ENCODE data around the gene HOXD9.

The HOXD9 gene

DNA sequence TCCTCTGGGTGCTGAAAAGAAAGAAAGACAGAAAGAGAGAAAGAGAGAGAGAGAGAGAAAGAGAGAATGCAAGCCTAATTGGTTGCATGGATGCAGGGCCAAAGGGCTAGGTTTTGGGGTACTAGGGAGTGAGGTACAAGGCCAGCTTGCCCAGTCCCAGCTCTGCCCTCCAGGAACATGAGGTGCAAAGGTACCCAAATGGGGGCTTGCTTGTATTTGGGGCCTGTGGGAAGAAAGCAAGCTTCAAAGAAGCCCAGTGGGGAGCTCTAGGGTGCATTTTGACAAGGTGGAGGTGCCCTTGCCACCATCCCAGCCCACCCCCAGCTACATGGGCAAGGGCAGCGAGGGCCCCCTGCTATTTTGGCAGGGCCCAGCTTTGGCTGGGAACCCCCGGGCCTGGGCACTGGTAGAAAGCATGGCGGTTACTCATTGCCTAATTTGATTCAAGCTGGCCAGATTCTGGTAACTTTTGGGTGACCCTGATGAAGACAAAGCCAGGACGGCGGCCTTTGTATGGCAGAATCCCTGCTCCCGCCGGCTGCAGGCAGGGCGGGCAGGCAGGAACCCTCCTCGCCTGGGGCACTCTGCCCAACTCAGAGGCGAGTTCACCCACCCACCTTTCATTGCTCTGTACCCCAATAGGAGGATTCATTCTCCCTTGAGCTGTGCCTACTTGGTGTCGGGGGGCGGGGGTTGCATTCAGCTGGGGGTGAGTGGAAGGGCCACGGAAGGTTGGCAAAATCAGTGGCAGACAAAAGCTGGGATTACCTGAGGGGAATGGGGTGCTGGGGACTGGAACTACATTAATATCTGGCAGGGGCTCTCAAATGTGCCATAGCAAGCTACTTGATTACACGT lies 28.3 kb downstream of the HOXD9 start:
- TF ChIP-seq CSDC2 (CRISPR knock-in tag; IDR thresholded peaks at IDR 0.05): no peak
- TF ChIP-seq RARB (CRISPR knock-in tag; IDR thresholded peaks at IDR 0.05): no peak
- TF ChIP-seq ZNF70 (CRISPR knock-in tag; IDR thresholded peaks at IDR 0.05): no peak
- no peak for TF ChIP-seq BACH2 (CRISPR knock-in tag; IDR thresholded peaks at IDR 0.05; ENCODE audit: borderline replicate concordance)
- TF ChIP-seq, protein P1, sequence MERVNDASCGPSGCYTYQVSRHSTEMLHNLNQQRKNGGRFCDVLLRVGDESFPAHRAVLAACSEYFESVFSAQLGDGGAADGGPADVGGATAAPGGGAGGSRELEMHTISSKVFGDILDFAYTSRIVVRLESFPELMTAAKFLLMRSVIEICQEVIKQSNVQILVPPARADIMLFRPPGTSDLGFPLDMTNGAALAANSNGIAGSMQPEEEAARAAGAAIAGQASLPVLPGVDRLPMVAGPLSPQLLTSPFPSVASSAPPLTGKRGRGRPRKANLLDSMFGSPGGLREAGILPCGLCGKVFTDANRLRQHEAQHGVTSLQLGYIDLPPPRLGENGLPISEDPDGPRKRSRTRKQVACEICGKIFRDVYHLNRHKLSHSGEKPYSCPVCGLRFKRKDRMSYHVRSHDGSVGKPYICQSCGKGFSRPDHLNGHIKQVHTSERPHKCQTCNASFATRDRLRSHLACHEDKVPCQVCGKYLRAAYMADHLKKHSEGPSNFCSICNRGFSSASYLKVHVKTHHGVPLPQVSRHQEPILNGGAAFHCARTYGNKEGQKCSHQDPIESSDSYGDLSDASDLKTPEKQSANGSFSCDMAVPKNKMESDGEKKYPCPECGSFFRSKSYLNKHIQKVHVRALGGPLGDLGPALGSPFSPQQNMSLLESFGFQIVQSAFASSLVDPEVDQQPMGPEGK (CRISPR knock-in tag; IDR thresholded peaks at IDR 0.05; ENCODE audit: borderline replicate concordance): no peak
- TF ChIP-seq ZNF565 (CRISPR knock-in tag; conservative IDR thresholded peaks at IDR 0.05; ENCODE audit: low read depth): no peak
- TF ChIP-seq ZNF8 (CRISPR knock-in tag; IDR thresholded peaks at IDR 0.05): no peak
- TF ChIP-seq ZC3H10 (CRISPR knock-in tag; IDR thresholded peaks at IDR 0.05): no peak
- no peak for TF ChIP-seq ZFP3 (CRISPR knock-in tag; IDR thresholded peaks at IDR 0.05)
- TF ChIP-seq, protein P2, sequence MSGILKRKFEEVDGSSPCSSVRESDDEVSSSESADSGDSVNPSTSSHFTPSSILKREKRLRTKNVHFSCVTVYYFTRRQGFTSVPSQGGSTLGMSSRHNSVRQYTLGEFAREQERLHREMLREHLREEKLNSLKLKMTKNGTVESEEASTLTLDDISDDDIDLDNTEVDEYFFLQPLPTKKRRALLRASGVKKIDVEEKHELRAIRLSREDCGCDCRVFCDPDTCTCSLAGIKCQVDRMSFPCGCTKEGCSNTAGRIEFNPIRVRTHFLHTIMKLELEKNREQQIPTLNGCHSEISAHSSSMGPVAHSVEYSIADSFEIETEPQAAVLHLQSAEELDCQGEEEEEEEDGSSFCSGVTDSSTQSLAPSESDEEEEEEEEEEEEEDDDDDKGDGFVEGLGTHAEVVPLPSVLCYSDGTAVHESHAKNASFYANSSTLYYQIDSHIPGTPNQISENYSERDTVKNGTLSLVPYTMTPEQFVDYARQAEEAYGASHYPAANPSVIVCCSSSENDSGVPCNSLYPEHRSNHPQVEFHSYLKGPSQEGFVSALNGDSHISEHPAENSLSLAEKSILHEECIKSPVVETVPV (CRISPR knock-in tag; IDR thresholded peaks at IDR 0.05): no peak
- no peak for TF ChIP-seq GLIS3 (CRISPR knock-in tag; IDR thresholded peaks at IDR 0.05)
- no peak for TF ChIP-seq ZFP30 (CRISPR knock-in tag; IDR thresholded peaks at IDR 0.05)
- TF ChIP-seq TCF4 (CRISPR knock-in tag; IDR thresholded peaks at IDR 0.05; ENCODE audit: borderline replicate concordance): no peak
- no peak for TF ChIP-seq OSR1 (CRISPR knock-in tag; IDR thresholded peaks at IDR 0.05)
- TF ChIP-seq ESRRG (CRISPR knock-in tag; IDR thresholded peaks at IDR 0.05): no peak
- TF ChIP-seq, protein P3, sequence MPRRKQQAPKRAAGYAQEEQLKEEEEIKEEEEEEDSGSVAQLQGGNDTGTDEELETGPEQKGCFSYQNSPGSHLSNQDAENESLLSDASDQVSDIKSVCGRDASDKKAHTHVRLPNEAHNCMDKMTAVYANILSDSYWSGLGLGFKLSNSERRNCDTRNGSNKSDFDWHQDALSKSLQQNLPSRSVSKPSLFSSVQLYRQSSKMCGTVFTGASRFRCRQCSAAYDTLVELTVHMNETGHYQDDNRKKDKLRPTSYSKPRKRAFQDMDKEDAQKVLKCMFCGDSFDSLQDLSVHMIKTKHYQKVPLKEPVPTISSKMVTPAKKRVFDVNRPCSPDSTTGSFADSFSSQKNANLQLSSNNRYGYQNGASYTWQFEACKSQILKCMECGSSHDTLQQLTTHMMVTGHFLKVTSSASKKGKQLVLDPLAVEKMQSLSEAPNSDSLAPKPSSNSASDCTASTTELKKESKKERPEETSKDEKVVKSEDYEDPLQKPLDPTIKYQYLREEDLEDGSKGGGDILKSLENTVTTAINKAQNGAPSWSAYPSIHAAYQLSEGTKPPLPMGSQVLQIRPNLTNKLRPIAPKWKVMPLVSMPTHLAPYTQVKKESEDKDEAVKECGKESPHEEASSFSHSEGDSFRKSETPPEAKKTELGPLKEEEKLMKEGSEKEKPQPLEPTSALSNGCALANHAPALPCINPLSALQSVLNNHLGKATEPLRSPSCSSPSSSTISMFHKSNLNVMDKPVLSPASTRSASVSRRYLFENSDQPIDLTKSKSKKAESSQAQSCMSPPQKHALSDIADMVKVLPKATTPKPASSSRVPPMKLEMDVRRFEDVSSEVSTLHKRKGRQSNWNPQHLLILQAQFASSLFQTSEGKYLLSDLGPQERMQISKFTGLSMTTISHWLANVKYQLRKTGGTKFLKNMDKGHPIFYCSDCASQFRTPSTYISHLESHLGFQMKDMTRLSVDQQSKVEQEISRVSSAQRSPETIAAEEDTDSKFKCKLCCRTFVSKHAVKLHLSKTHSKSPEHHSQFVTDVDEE (CRISPR knock-in tag; IDR thresholded peaks at IDR 0.05): no peak
- no peak for TF ChIP-seq ARNTL (CRISPR knock-in tag; IDR thresholded peaks at IDR 0.05; ENCODE audit: borderline replicate concordance, low read depth)
- TF ChIP-seq, protein P4, sequence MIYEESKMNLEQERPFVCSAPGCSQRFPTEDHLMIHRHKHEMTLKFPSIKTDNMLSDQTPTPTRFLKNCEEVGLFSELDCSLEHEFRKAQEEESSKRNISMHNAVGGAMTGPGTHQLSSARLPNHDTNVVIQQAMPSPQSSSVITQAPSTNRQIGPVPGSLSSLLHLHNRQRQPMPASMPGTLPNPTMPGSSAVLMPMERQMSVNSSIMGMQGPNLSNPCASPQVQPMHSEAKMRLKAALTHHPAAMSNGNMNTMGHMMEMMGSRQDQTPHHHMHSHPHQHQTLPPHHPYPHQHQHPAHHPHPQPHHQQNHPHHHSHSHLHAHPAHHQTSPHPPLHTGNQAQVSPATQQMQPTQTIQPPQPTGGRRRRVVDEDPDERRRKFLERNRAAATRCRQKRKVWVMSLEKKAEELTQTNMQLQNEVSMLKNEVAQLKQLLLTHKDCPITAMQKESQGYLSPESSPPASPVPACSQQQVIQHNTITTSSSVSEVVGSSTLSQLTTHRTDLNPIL (CRISPR knock-in tag; IDR thresholded peaks at IDR 0.05; ENCODE audit: low read depth): no peak
- TF ChIP-seq, protein P5, sequence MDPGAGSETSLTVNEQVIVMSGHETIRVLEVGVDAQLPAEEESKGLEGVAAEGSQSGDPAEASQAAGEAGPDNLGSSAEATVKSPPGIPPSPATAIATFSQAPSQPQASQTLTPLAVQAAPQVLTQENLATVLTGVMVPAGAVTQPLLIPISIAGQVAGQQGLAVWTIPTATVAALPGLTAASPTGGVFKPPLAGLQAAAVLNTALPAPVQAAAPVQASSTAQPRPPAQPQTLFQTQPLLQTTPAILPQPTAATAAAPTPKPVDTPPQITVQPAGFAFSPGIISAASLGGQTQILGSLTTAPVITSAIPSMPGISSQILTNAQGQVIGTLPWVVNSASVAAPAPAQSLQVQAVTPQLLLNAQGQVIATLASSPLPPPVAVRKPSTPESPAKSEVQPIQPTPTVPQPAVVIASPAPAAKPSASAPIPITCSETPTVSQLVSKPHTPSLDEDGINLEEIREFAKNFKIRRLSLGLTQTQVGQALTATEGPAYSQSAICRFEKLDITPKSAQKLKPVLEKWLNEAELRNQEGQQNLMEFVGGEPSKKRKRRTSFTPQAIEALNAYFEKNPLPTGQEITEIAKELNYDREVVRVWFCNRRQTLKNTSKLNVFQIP (CRISPR knock-in tag; IDR thresholded peaks at IDR 0.05; ENCODE audit: borderline replicate concordance, low read depth): no peak
- no peak for TF ChIP-seq SNAI2 (CRISPR knock-in tag; IDR thresholded peaks at IDR 0.05)
- ATAC-seq: no peak

DNA sequence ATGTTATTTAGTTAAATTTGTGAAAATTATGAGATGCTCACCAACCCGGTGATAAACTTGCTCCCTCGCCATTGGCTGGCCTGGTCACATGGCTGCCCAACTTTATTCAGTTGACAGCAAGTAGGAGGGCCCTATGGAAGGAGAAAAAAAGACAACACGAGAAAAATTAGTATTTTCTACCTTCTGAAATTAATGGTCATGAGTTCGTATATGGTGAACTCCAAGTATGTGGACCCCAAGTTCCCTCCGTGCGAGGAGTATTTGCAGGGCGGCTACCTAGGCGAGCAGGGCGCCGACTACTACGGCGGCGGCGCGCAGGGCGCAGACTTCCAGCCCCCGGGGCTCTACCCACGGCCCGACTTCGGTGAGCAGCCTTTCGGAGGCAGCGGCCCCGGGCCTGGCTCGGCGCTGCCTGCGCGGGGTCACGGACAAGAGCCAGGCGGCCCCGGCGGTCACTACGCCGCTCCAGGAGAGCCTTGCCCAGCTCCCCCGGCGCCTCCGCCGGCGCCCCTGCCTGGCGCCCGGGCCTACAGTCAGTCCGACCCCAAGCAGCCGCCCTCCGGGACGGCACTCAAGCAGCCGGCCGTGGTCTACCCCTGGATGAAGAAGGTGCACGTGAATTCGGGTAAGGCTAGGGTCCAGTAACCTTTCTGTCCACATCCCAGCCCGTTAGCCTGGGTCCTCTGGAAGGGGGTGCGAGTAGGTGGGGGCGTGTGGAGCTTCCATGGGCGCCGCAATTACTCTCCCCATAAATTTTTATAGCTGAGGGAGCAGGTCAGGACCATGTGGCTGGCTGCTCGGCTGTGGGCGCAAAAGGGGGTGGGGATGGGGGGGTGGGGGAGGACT lies 29.1 kb downstream of the HOXD9 start, which contains the start of gene HOXD4:
Gene HOXD4 (plus strand): TSS at position 109 of the 846 bp plus-strand sequence. CDS start 84 bp downstream, at position 193.
- no peak for ATAC-seq
- TF ChIP-seq PPARA (CRISPR knock-in tag; IDR thresholded peaks at IDR 0.05; ENCODE audit: borderline replicate concordance) (no peak), ZFP30 (CRISPR knock-in tag; IDR thresholded peaks at IDR 0.05) (no peak), SNAI2 (CRISPR knock-in tag; IDR thresholded peaks at IDR 0.05) (no peak), ARNTL (CRISPR knock-in tag; IDR thresholded peaks at IDR 0.05; ENCODE audit: borderline replicate concordance, low read depth) (no peak), ISL1 (CRISPR knock-in tag; IDR thresholded peaks at IDR 0.05) (no peak), ZFP3 (CRISPR knock-in tag; IDR thresholded peaks at IDR 0.05) (no peak), RARB (CRISPR knock-in tag; IDR thresholded peaks at IDR 0.05) (no peak)
- TF ChIP-seq, protein P3 (CRISPR knock-in tag; IDR thresholded peaks at IDR 0.05): no peak
- TF ChIP-seq, protein P4 (CRISPR knock-in tag; IDR thresholded peaks at IDR 0.05; ENCODE audit: low read depth): no peak
